ENCODE data around the gene SMARCAD1.
A peak's percentile ranks its signal among the peaks of the same experiment; 100 is the strongest.
"Not testable (repeated sequence)": the region's sequence is repeated elsewhere in the genome, so short reads cannot be mapped to it uniquely, and the experiment has no call there.

The SMARCAD1 gene

DNA sequence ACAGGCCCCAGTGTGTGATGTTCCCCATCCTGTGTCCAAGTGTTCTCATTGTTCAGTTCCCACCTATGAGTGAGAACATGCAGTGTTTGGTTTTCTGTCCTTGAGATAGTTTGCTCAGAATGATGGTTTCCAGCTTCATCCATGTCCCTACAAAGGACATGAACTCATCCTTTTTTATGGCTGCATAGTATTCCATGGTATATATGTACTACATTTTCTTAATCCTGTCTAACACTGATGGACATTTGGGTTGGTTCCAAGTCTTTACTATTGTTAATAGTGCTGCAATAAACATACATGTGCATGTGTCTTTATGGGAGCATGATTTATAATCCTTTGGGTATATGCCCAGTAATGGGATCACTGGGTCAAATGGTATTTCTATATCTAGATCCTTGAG, 112.3 kb downstream of the SMARCAD1 start:
- not testable (repeated sequence) for H2BK120ac ChIP-seq (ENCODE audit: low read depth, low read length); H2BK5ac ChIP-seq (ENCODE audit: low read length); H2AFZ ChIP-seq (ENCODE audit: low read length); H3K9ac ChIP-seq (ENCODE audit: low read depth, low read length, poor library complexity); H3K79me1 ChIP-seq (ENCODE audit: low read depth, low read length); H4K91ac ChIP-seq (ENCODE audit: low read depth, low read length, poor library complexity); H3K14ac ChIP-seq (ENCODE audit: low read length); H3K4me1 ChIP-seq (ENCODE audit: control insufficient read depth in 2 of 2, insufficient read depth in 1 of 2, low read depth in 1 of 2, low read length in 2 of 2); H3K27me3 ChIP-seq (ENCODE audit: control insufficient read depth in 3 of 3, insufficient read depth in 3 of 3, low read depth in 1 of 3, low read length in 3 of 3); H3K18ac ChIP-seq (ENCODE audit: low read length); H3K4me3 ChIP-seq (ENCODE audit: low read length in 2 of 2); H2BK15ac ChIP-seq (ENCODE audit: low read length); H2AK5ac ChIP-seq (ENCODE audit: low read depth, low read length); H4K8ac ChIP-seq (ENCODE audit: low read depth, low read length); DNase-seq (ENCODE audit: low spot score); H3K4me2 ChIP-seq (ENCODE audit: insufficient read depth, low read length, poor library complexity, severe bottlenecking); H3K27ac ChIP-seq (replicated peaks; ENCODE audit: low read length); H3K23ac ChIP-seq (ENCODE audit: low read depth, low read length, poor library complexity); H3K4ac ChIP-seq (ENCODE audit: low read length); H3K36me3 ChIP-seq (replicated peaks in 1 of 2; ENCODE audit: control insufficient read depth in 2 of 2, insufficient read depth in 2 of 2, low read length in 2 of 2); H2BK12ac ChIP-seq (ENCODE audit: low read length); H3K9me3 ChIP-seq (replicated peaks in 1 of 2; ENCODE audit: control insufficient read depth in 2 of 2, insufficient read depth in 1 of 2, low read depth in 1 of 2, low read length in 2 of 2)

- no peak overlapping the region for H4K8ac ChIP-seq (ENCODE audit: low read depth, low read length)
- WGBS, 2 donors (ENCODE audit: extremely low coverage in 2 of 2, insufficient read length in 2 of 2, insufficient replicate concordance in 1 of 2) = no CpG with 5 or more reads among the region's 1 CpG
- no peak for DNase-seq (ENCODE audit: low spot score)
Measured at GRCh38 chr4:94325835-94326234, 118.2 kb downstream of the SMARCAD1 start.

GRCh38 chr4:94329933-94330332, 122.3 kb downstream of the SMARCAD1 start:
- H3K4me2 ChIP-seq (ENCODE audit: insufficient read depth, low read length, poor library complexity, severe bottlenecking) = no peak overlapping the region
- no peak overlapping the region for H3K14ac ChIP-seq (ENCODE audit: low read length)
- H4K8ac ChIP-seq (ENCODE audit: low read depth, low read length) = no peak overlapping the region
- no peaks in the 10 kb centered on the region for H3K27me3 ChIP-seq (ENCODE audit: control insufficient read depth in 3 of 3, insufficient read depth in 3 of 3, low read depth in 1 of 3, low read length in 3 of 3)
- no peak for DNase-seq (ENCODE audit: low spot score)
- H3K23ac ChIP-seq (ENCODE audit: low read depth, low read length, poor library complexity) = no peak overlapping the region
- no peak overlapping the region for H3K18ac ChIP-seq (ENCODE audit: low read length)
- H2AFZ ChIP-seq (ENCODE audit: low read length) = no peak overlapping the region
- H2BK15ac ChIP-seq (ENCODE audit: low read length) = no peak overlapping the region
- H3K9ac ChIP-seq (ENCODE audit: low read depth, low read length, poor library complexity) = no peak overlapping the region
- H2AK5ac ChIP-seq (ENCODE audit: low read depth, low read length) = no peak overlapping the region
- H3K36me3 ChIP-seq (replicated peaks in 1 of 2; ENCODE audit: control insufficient read depth in 2 of 2, insufficient read depth in 2 of 2, low read length in 2 of 2) = no peaks in the 10 kb centered on the region
- peaks cover 5 to 12% of the 10 kb centered on the region in 2 donors for H3K9me3 ChIP-seq (replicated peaks in 1 of 2; ENCODE audit: control insufficient read depth in 2 of 2, insufficient read depth in 1 of 2, low read depth in 1 of 2, low read length in 2 of 2)
- H3K4ac ChIP-seq (ENCODE audit: low read length) = no peak overlapping the region
- no CpG with 5 or more reads among the region's 1 CpG for WGBS, 2 donors (ENCODE audit: extremely low coverage in 2 of 2, insufficient read length in 2 of 2, insufficient replicate concordance in 1 of 2)
- no peak overlapping the region for H4K91ac ChIP-seq (ENCODE audit: low read depth, low read length, poor library complexity)
- no peak overlapping the region for H3K27ac ChIP-seq (replicated peaks; ENCODE audit: low read length)
- H2BK5ac ChIP-seq (ENCODE audit: low read length) = no peak overlapping the region
- no peak overlapping the region for H2BK12ac ChIP-seq (ENCODE audit: low read length)
- H2BK120ac ChIP-seq (ENCODE audit: low read depth, low read length) = no peak overlapping the region
- H3K4me3 ChIP-seq (ENCODE audit: low read length in 2 of 2) = no peak overlapping the region
- peaks cover 0 to 3% of the 10 kb centered on the region in 2 donors for H3K4me1 ChIP-seq (ENCODE audit: control insufficient read depth in 2 of 2, insufficient read depth in 1 of 2, low read depth in 1 of 2, low read length in 2 of 2)
- H3K79me1 ChIP-seq (ENCODE audit: low read depth, low read length) = no peaks in the 10 kb centered on the region

More at GRCh38 chr4:94325835-94326234, 118.2 kb downstream of the SMARCAD1 start:
- no peak overlapping the region for H3K9ac ChIP-seq (ENCODE audit: low read depth, low read length, poor library complexity)
- no peak overlapping the region for H2BK15ac ChIP-seq (ENCODE audit: low read length)
- no peak overlapping the region for H3K4ac ChIP-seq (ENCODE audit: low read length)
- H2AFZ ChIP-seq (ENCODE audit: low read length) = no peak overlapping the region
- H2BK5ac ChIP-seq (ENCODE audit: low read length) = no peak overlapping the region
- H3K18ac ChIP-seq (ENCODE audit: low read length) = no peak overlapping the region
- H2AK5ac ChIP-seq (ENCODE audit: low read depth, low read length) = no peak overlapping the region
- H3K14ac ChIP-seq (ENCODE audit: low read length) = no peak overlapping the region
- no peaks in the 10 kb centered on the region for H3K27me3 ChIP-seq (ENCODE audit: control insufficient read depth in 3 of 3, insufficient read depth in 3 of 3, low read depth in 1 of 3, low read length in 3 of 3)
- H3K4me1 ChIP-seq (ENCODE audit: control insufficient read depth in 2 of 2, insufficient read depth in 1 of 2, low read depth in 1 of 2, low read length in 2 of 2) = no peaks in the 10 kb centered on the region
- H3K27ac ChIP-seq (replicated peaks; ENCODE audit: low read length) = no peak overlapping the region
- no peak overlapping the region for H3K4me3 ChIP-seq (ENCODE audit: low read length in 2 of 2)
- no peaks in the 10 kb centered on the region for H3K79me1 ChIP-seq (ENCODE audit: low read depth, low read length)
- H3K23ac ChIP-seq (ENCODE audit: low read depth, low read length, poor library complexity) = no peak overlapping the region
- H2BK12ac ChIP-seq (ENCODE audit: low read length) = no peak overlapping the region
- H3K36me3 ChIP-seq (replicated peaks in 1 of 2; ENCODE audit: control insufficient read depth in 2 of 2, insufficient read depth in 2 of 2, low read length in 2 of 2) = no peaks in the 10 kb centered on the region
- no peak overlapping the region for H4K91ac ChIP-seq (ENCODE audit: low read depth, low read length, poor library complexity)
- no peak overlapping the region for H3K4me2 ChIP-seq (ENCODE audit: insufficient read depth, low read length, poor library complexity, severe bottlenecking)
- H2BK120ac ChIP-seq (ENCODE audit: low read depth, low read length) = no peak overlapping the region
- H3K9me3 ChIP-seq (replicated peaks in 1 of 2; ENCODE audit: control insufficient read depth in 2 of 2, insufficient read depth in 1 of 2, low read depth in 1 of 2, low read length in 2 of 2) = peaks cover 5 to 12% of the 10 kb centered on the region in 2 donors

- Histone ChIP-seq H3K14ac (ENCODE audit: low read length) (no peak overlapping the region), H2BK5ac (ENCODE audit: low read length) (no peak overlapping the region), H3K9ac (ENCODE audit: low read depth, low read length, poor library complexity) (no peak overlapping the region), H2BK12ac (ENCODE audit: low read length) (no peak overlapping the region), H3K4ac (ENCODE audit: low read length) (no peak overlapping the region), H3K4me3 (ENCODE audit: low read length in 2 of 2) (no peak overlapping the region), H4K8ac (ENCODE audit: low read depth, low read length) (no peak overlapping the region), H2AFZ (ENCODE audit: low read length) (no peak overlapping the region), H3K23ac (ENCODE audit: low read depth, low read length, poor library complexity) (no peak overlapping the region), H3K27ac (replicated peaks; ENCODE audit: low read length) (no peak overlapping the region), H3K4me1 (ENCODE audit: control insufficient read depth in 2 of 2, insufficient read depth in 1 of 2, low read depth in 1 of 2, low read length in 2 of 2) (peaks cover 0 to 3% of the 10 kb centered on the region in 2 donors), H2AK5ac (ENCODE audit: low read depth, low read length) (no peak overlapping the region), H3K18ac (ENCODE audit: low read length) (no peak overlapping the region), H2BK15ac (ENCODE audit: low read length) (no peak overlapping the region), H3K9me3 (replicated peaks in 1 of 2; ENCODE audit: control insufficient read depth in 2 of 2, insufficient read depth in 1 of 2, low read depth in 1 of 2, low read length in 2 of 2) (no peaks in the 10 kb centered on the region), H2BK120ac (ENCODE audit: low read depth, low read length) (no peak overlapping the region), H3K27me3 (ENCODE audit: control insufficient read depth in 3 of 3, insufficient read depth in 3 of 3, low read depth in 1 of 3, low read length in 3 of 3) (no peaks in the 10 kb centered on the region), H3K79me1 (ENCODE audit: low read depth, low read length) (no peaks in the 10 kb centered on the region), H4K91ac (ENCODE audit: low read depth, low read length, poor library complexity) (no peak overlapping the region), H3K4me2 (ENCODE audit: insufficient read depth, low read length, poor library complexity, severe bottlenecking) (no peak overlapping the region), H3K36me3 (replicated peaks in 1 of 2; ENCODE audit: control insufficient read depth in 2 of 2, insufficient read depth in 2 of 2, low read length in 2 of 2) (no peaks in the 10 kb centered on the region)
- peak; percentile 31 for DNase-seq (ENCODE audit: low spot score)
- no CpG with 5 or more reads among the region's 5 CpGs for WGBS, 2 donors (ENCODE audit: extremely low coverage in 2 of 2, insufficient read length in 2 of 2, insufficient replicate concordance in 1 of 2)
Measured at GRCh38 chr4:94332983-94333590, 125.4 kb downstream of the SMARCAD1 start.

Data from neuronal stem cell (in vitro differentiated cells).